H1 (cell line): ENCODE results near the gene U2AF1L4. TPM values are rescaled to one million over a fixed set of nuclear protein-coding genes. Genes with fewer than 3 reads are reported as not detected.

Source experiments
- CTCF ChIA-PET: fragments of 300-600 bp; sonication (Branson Sonifier 250); formaldehyde crosslinking; loops from one replicate; lab custom pipeline; 2021; ENCODE audit not compliant: partially characterized antibody; lab: Charles Lee
- POLR2A ChIA-PET: fragments of 300-600 bp; sonication (Branson Sonifier 250); formaldehyde crosslinking; loops from one replicate; lab custom pipeline; 2021; ENCODE audit warnings: inconsistent platforms; ENCODE audit not compliant: partially characterized antibody; lab: Charles Lee
- DNase-seq, 2 experiments: peaks; one replicate each; pipeline versions ENCODE4 v3.0.0 to v3.0.0-alpha.2; 2010 to 2022; ENCODE audit warnings: low spot score in 2 of 2, low read depth in 1 of 2, mixed read lengths in 1 of 2
- FAIRE-seq: peaks from 2 replicates; lab custom pipeline; 2011; peaks lifted over from hg19 to GRCh38; lab: Jason Lieb, UNC
- H2AFZ ChIP-seq: 2 replicates; pipeline ENCODE4 v1.8.1; 2012; ENCODE audit warnings: low read length, inconsistent platforms
- H2AK5ac ChIP-seq: 2 replicates; pipeline ENCODE4 v1.6.1; 2013; ENCODE audit warnings: low read depth, low read length
- H2BK120ac ChIP-seq: replicated peaks from 2 replicates; pipeline ENCODE3; 2013; ENCODE audit warnings: low read depth, low read length, inconsistent platforms
- H2BK12ac ChIP-seq: 2 replicates; pipeline ENCODE4 v1.6.1; 2013; ENCODE audit warnings: low read depth, low read length
- H2BK15ac ChIP-seq: 2 replicates; pipeline ENCODE4 v1.6.1; 2013; ENCODE audit warnings: low read length
- H2BK20ac ChIP-seq: 2 replicates; pipeline ENCODE4 v1.6.1; 2013; ENCODE audit warnings: low read length
- H2BK5ac ChIP-seq: 2 replicates; pipeline ENCODE4 v1.6.1; 2013; ENCODE audit warnings: low read depth, low read length
- H3K14ac ChIP-seq: 2 replicates; pipeline ENCODE4 v1.6.1; 2013; ENCODE audit warnings: inconsistent platforms; ENCODE audit not compliant: insufficient read length
- H3K18ac ChIP-seq: 2 replicates; pipeline ENCODE4 v1.6.1; 2013; ENCODE audit warnings: low read length; ENCODE audit errors: extremely low read depth
- H3K23ac ChIP-seq: 2 replicates; pipeline ENCODE4 v1.6.1; 2013; ENCODE audit warnings: inconsistent platforms; ENCODE audit not compliant: insufficient read length
- H3K23me2 ChIP-seq: 2 replicates; pipeline ENCODE4 v1.6.1; 2013; ENCODE audit warnings: low read depth, low read length
- H3K27ac ChIP-seq: 2 replicates; pipeline ENCODE4 v1.6.1; 2011; ENCODE audit warnings: low read depth, low read length, inconsistent platforms
- H3K27me3 ChIP-seq, 4 experiments: replicated peaks in 1 of 4; 1 replicate in 1 of 4; 2 replicates in 3 of 4; pipeline versions ENCODE4 v1.6.1 to v1.8.1; 2011 to 2013; ENCODE audit warnings: low read length in 3 of 4, mild to moderate bottlenecking in 3 of 4, inconsistent platforms in 2 of 4, mixed read lengths in 2 of 4, moderate library complexity in 1 of 4; ENCODE audit not compliant: control insufficient read depth in 3 of 4, insufficient read depth in 3 of 4; ENCODE audit errors: extremely low read depth in 1 of 4
- H3K36me3 ChIP-seq, 4 experiments: 2 replicates each; pipeline versions ENCODE4 v1.6.1 to v1.8.1; 2011 to 2013; ENCODE audit warnings: mild to moderate bottlenecking in 4 of 4, low read length in 3 of 4, moderate library complexity in 2 of 4, control low read depth in 1 of 4, inconsistent platforms in 1 of 4; ENCODE audit not compliant: insufficient read depth in 4 of 4, control insufficient read depth in 2 of 4
- H3K4ac ChIP-seq: replicated peaks from 2 replicates; pipeline ENCODE3; 2013; ENCODE audit warnings: low read length, low read depth, mixed read lengths, inconsistent platforms; ENCODE audit not compliant: insufficient read length
- H3K4me1 ChIP-seq, 4 experiments: replicated peaks in 1 of 4; 1 replicate in 1 of 4; 2 replicates in 3 of 4; pipeline versions ENCODE4 v1.6.1 to v1.8.1; 2011 to 2013; ENCODE audit warnings: low read length in 3 of 4, inconsistent platforms in 2 of 4, mixed read lengths in 1 of 4; ENCODE audit not compliant: insufficient read depth in 4 of 4, control insufficient read depth in 3 of 4
- H3K4me2 ChIP-seq, 2 experiments: 2 replicates each; pipeline versions ENCODE4 v1.6.1 to v1.8.1; 2011 to 2013; ENCODE audit warnings: low read depth in 2 of 2, low read length in 2 of 2, control low read depth in 1 of 2, inconsistent platforms in 1 of 2, mild to moderate bottlenecking in 1 of 2; ENCODE audit not compliant: insufficient read depth in 1 of 2
- H3K4me3 ChIP-seq, 4 experiments: fragments of 200-600, 300-600 bp in 1 of 4; sonication (generic), shearing (Covaris generic), sonication (Bioruptor Twin) in 1 of 4; 2 replicates each; pipeline versions ENCODE4 v1.5.1 to v1.8.1; 2011 to 2016; ENCODE audit warnings: low read length in 4 of 4, low read depth in 3 of 4, control low read depth in 2 of 4, inconsistent platforms in 2 of 4, mild to moderate bottlenecking in 2 of 4, mixed read lengths in 1 of 4, moderate library complexity in 1 of 4; ENCODE audit not compliant: insufficient read depth in 2 of 4; ENCODE audit errors: extremely low read depth in 1 of 4
- H3K56ac ChIP-seq: replicated peaks from 2 replicates; pipeline ENCODE3; 2013; ENCODE audit warnings: low read depth, mild to moderate bottlenecking, mixed read lengths, low read length, inconsistent platforms; ENCODE audit not compliant: insufficient read length
- H3K79me1 ChIP-seq: 2 replicates; pipeline ENCODE4 v1.6.1; 2013; ENCODE audit warnings: low read depth, low read length, control low read depth
- H3K79me2 ChIP-seq, 2 experiments: 2 replicates each; pipeline versions ENCODE4 v1.6.1 to v1.8.1; 2012 to 2013; ENCODE audit warnings: low read length in 2 of 2, mild to moderate bottlenecking in 2 of 2, inconsistent platforms in 1 of 2; ENCODE audit not compliant: insufficient read depth in 2 of 2, control insufficient read depth in 1 of 2
- H3K9ac ChIP-seq, 4 experiments: replicated peaks in 1 of 4; 1 replicate in 1 of 4; 2 replicates in 3 of 4; pipeline versions ENCODE4 v1.6.1 to v1.8.1; 2011 to 2013; ENCODE audit warnings: low read depth in 3 of 4, low read length in 3 of 4, control low read depth in 2 of 4, mild to moderate bottlenecking in 2 of 4, moderate library complexity in 2 of 4, inconsistent platforms in 1 of 4; ENCODE audit errors: extremely low read depth in 1 of 4
- H3K9me3 ChIP-seq, 2 experiments: 2 replicates each; pipeline versions ENCODE4 v1.6.1 to v1.8.1; 2012 to 2013; ENCODE audit warnings: mild to moderate bottlenecking in 2 of 2, moderate library complexity in 2 of 2, control low read depth in 1 of 2, inconsistent platforms in 1 of 2, low read depth in 1 of 2, low read length in 1 of 2, mixed read lengths in 1 of 2; ENCODE audit not compliant: insufficient read depth in 2 of 2
- H4K20me1 ChIP-seq, 2 experiments: replicated peaks in 1 of 2; 2 replicates each; pipeline versions ENCODE3 to v1.8.1; 2011 to 2013; ENCODE audit warnings: inconsistent platforms in 2 of 2, low read length in 2 of 2, mild to moderate bottlenecking in 1 of 2; ENCODE audit not compliant: insufficient read depth in 2 of 2, control insufficient read depth in 1 of 2
- H4K5ac ChIP-seq: 2 replicates; pipeline ENCODE4 v1.6.1; 2013; ENCODE audit warnings: low read length, low read depth, mixed read lengths, inconsistent platforms; ENCODE audit not compliant: insufficient read length
- H4K8ac ChIP-seq: 2 replicates; pipeline ENCODE4 v1.8.0; 2013; ENCODE audit warnings: mild to moderate bottlenecking, moderate library complexity, low read length, inconsistent platforms; ENCODE audit not compliant: insufficient read depth; ENCODE audit errors: extremely low read depth
- H4K91ac ChIP-seq: replicated peaks from 2 replicates; pipeline ENCODE3; 2013; ENCODE audit warnings: low read length, mixed read lengths, inconsistent platforms; ENCODE audit not compliant: insufficient read length
- BCL11A ChIP-seq, 2 experiments: IDR thresholded peaks; one replicate each; pipeline ENCODE4 v1.6.1; 2011; ENCODE audit warnings: low read depth in 2 of 2, low read length in 2 of 2, mild to moderate bottlenecking in 2 of 2
- E2F6 ChIP-seq: IDR thresholded peaks from 2 replicates; pipeline ENCODE4 v1.6.1; 2012; ENCODE audit warnings: inconsistent platforms
- EP300 ChIP-seq, 2 experiments: IDR thresholded peaks; 1 replicate in 1 of 2; 2 replicates in 1 of 2; pipeline ENCODE4 v1.6.1; 2011 to 2012; ENCODE audit warnings: low read depth in 2 of 2, low read length in 2 of 2, mild to moderate bottlenecking in 2 of 2, borderline replicate concordance in 1 of 2, inconsistent platforms in 1 of 2, moderate library complexity in 1 of 2
- KDM4A ChIP-seq: IDR thresholded peaks from one replicate; pipeline ENCODE4 v1.7.1; 2012; ENCODE audit warnings: low read depth, mild to moderate bottlenecking, moderate library complexity, low read length, inconsistent platforms; ENCODE audit not compliant: severe bottlenecking
- MAFK ChIP-seq: IDR thresholded peaks from 2 replicates; pipeline ENCODE4 v1.6.1; 2012; ENCODE audit warnings: low read depth, mild to moderate bottlenecking, improper control_type of control experiment, low read length
- MAX ChIP-seq: IDR thresholded peaks from 2 replicates; pipeline ENCODE4 v1.6.1; 2012; ENCODE audit warnings: inconsistent platforms
- SP1 ChIP-seq: IDR thresholded peaks from 2 replicates; pipeline ENCODE4 v1.6.1; 2011; ENCODE audit warnings: low read depth, low read length
- TAF1 ChIP-seq: IDR thresholded peaks from 2 replicates; pipeline ENCODE4 v1.6.1; 2011; ENCODE audit warnings: mild to moderate bottlenecking, low read depth, low read length
- TBP ChIP-seq: IDR thresholded peaks from 2 replicates; pipeline ENCODE4 v1.6.1; 2011; ENCODE audit warnings: low read depth, low read length, improper control_type of control experiment
- WGBS, 2 experiments: shearing (Covaris generic) in 1 of 2; methylation state at CpG; one replicate each; pipeline versions ENCODE4 v1.1.6 to v1.1.7; 2013 to 2015; ENCODE audit warnings: low lambda C conversion rate in 2 of 2, mixed read lengths in 2 of 2, inconsistent platforms in 1 of 2, low coverage in 1 of 2, missing lambda C conversion rate in 1 of 2; ENCODE audit not compliant: insufficient replicate concordance in 2 of 2, insufficient coverage in 1 of 2, insufficient read length in 1 of 2; ENCODE audit errors: extremely low coverage in 1 of 2, missing lambda C conversion rate in 1 of 2; 5-methylcytosine and 5-hydroxymethylcytosine counted together
- polyA plus RNA-seq, 7 experiments: library from polyadenylated mRNA; depleted of rRNA in 3 of 7; stranded (reverse) in 5 of 7; unstranded in 2 of 7; fragments of >200 nt in 5 of 7; fragments of 200-250 nt in 2 of 7; gene quantifications; 1 replicate in 5 of 7; 2 replicates in 1 of 7; 4 replicates in 1 of 7; pipeline versions ENCODE4 v1.2.1 to v1.2.3, GENCODE V29; 2011 to 2013; ENCODE audit warnings: missing spikeins in 2 of 7, mixed read lengths in 2 of 7
- total RNA-seq: library from RNA; stranded (reverse); fragmentation: NEBNext Ultra II Directional; extraction: Animal tissue kit (Norgen Biotek cat#: 25700); gene quantifications from 2 replicates; pipeline ENCODE4 v1.2.1, GENCODE V29; 2021

U2AF1L4 gene
- total and polyA plus RNA-seq, 2 of the 8 experiments (the other 6 are each of a cell fraction or from before 2014, with no cell fraction given): 15.1 to 32.7 TPM

DNA sequence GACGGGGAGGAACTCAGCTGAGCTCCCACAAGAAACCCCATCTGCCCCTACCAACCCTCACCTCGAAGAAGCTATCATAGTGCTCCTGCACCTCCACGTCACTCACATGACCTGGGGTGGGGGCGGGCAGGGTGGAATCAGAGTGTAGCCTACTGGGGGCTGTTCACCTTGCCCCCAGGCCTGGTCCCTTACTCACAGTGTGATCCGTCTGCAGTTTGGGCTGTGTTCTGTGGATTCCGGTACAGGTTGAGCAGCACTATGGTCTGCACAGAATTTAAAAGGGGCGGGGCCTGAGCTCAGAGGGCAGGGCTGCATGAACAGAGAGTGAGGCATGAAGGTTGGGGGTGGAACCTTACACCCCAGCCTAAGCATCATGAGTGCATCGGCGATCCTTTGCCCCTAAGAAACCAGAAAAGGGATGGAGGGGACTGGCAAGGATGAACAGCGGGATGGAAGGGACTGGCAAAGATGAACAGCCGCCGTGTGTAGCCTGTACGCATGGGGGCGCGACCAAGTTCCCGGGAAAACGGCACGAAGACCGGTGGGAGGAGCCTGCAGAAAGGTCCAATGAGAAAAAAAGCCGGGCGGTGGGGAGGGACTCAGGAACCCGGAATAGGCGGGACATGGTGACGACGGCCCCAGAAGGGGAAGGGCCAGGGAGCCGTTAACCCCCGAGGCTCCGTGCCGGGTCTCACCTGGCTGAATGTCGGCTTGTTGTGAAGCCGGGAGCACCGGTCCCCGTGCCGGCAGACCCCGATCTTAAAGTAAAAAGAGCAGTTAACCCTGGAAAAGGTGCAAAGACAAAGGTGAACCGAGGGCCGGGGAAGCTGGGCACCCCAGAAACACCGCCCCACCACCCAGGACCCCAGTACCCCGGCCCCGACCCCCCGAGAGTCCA, 539 bp downstream of the U2AF1L4 start:
- peak overlapping the region; percentile 65 to 95 (median 76) for H3K4me3 ChIP-seq
- H2BK12ac ChIP-seq: 0 out of 2 replicates have a peak overlapping the region, but pooled peaks have one; percentile 12
- H4K8ac ChIP-seq: peak overlapping the region; percentile 82
- peaks cover 0 to 7% of the 10 kb centered on the region in 2 experiments; a peak in 1 of 4 replicates for H3K79me2 ChIP-seq
- peaks cover 0 to 2% (median 0%) of the 10 kb centered on the region in 4 experiments; a peak in 1 of 8 replicates for H3K36me3 ChIP-seq
- H4K20me1 ChIP-seq: peaks cover 0 to 2% of the 10 kb centered on the region in 2 experiments
- peaks cover 0 to 4% (median 2%) of the 10 kb centered on the region in 4 experiments; a peak in 4 of 7 replicates for H3K4me1 ChIP-seq
- 11% methylated on average over 41 of the region's 41 CpGs; no CpG with 5 or more reads in 1 of the 2 experiments for whole genome bisulfite sequencing, 2 experiments
- no peaks in the 10 kb centered on the region for H3K9me3 ChIP-seq
- peak overlapping the region; percentile 2 for H3K56ac ChIP-seq
- no peak overlapping the region for H3K23ac ChIP-seq
- no peak overlapping the region for H3K14ac ChIP-seq
- peak overlapping the region; percentile 88; the same call in 1 of the 2 replicates for H2BK5ac ChIP-seq
- peak overlapping the region; percentile 91 for H3K27ac ChIP-seq
- peak overlapping the region; percentile 13 for H3K4ac ChIP-seq
- peak overlapping the region; percentile 96 for H2AFZ ChIP-seq
- H3K27me3 ChIP-seq: no peaks in the 10 kb centered on the region
- no peak overlapping the region for H2BK20ac ChIP-seq
- DNase-seq (peak; percentile 81 to 93), FAIRE-seq (no peak)
- no peak overlapping the region for H4K91ac ChIP-seq
- peak overlapping the region; percentile 4 for H4K5ac ChIP-seq
- H3K4me2 ChIP-seq: peak overlapping the region; percentile 59 to 84
- H3K23me2 ChIP-seq: peaks cover 21% of the 10 kb centered on the region
- H2BK120ac ChIP-seq: no peak overlapping the region
- H2BK15ac ChIP-seq: peak overlapping the region; percentile 72; the same call in 1 of the 2 replicates
- peak overlapping the region in 3 of 4 experiments; percentile 67 to 79 (median 76); a peak in 6 of 7 replicates for H3K9ac ChIP-seq
- H2AK5ac ChIP-seq: no peak overlapping the region
- ChIA-PET POLR2A (interaction anchor here (0.6 to 2.7 kb wide), 22 partner anchors 8 to 571 kb away, joined by 3 to 23 read pairs (median 4); partner anchors contain the start of genes ALKBH6, ARHGAP33, HSPB6 and KIRREL2), CTCF (interaction anchor here (0.6 to 2.3 kb wide), 16 partner anchors 9 to 1454 kb away, joined by 3 to 9 read pairs (median 4); partner anchors contain the start of gene HSPB6)
- H3K79me1 ChIP-seq: no peaks in the 10 kb centered on the region; the same call in none of the 2 replicates
- H3K18ac ChIP-seq: peak overlapping the region; percentile 34
- peak; percentile 67 for TF ChIP-seq MAX
- TF ChIP-seq BCL11A (IDR thresholded peaks at IDR 0.05; ENCODE audit: low read depth in 2 of 2, low read length in 2 of 2): no peak
- TF ChIP-seq TAF1: peak; percentile 81
- TF ChIP-seq EP300 (IDR thresholded peaks at IDR 0.05; ENCODE audit: borderline replicate concordance in 1 of 2, low read depth in 2 of 2, low read length in 2 of 2): no peak
- TF ChIP-seq SP1: peak; percentile 34; the same call in 1 of the 2 replicates
- TF ChIP-seq E2F6: peak; percentile 77
- TF ChIP-seq MAFK: no peak
- peak; percentile 75; the same call in 1 of the 2 replicates for TF ChIP-seq TBP
- TF ChIP-seq KDM4A: peak; percentile 68
